Effector memory CD8-positive, alpha-beta T cell (primary cell): Measurements from ENCODE around the gene INSYN2B.
"Not testable (repeated sequence)": the region's sequence is repeated elsewhere in the genome, so short reads cannot be mapped to it uniquely, and the experiment has no call there.

Source experiments
- ATAC-seq: fragments of 150-1000 bp; cut with Tn5 transposase; replicated peaks from 2 replicates; pipeline ENCODE4 v1.10.0; 2021; ENCODE audit warnings: mild to moderate bottlenecking, moderate library complexity
- DNase-seq, 3 experiments: peaks; one replicate each; pipeline ENCODE4 v3.0.0; 2021
- H3K27ac Mint-ChIP-seq, 2 donors: one replicate each; pipeline ENCODE4 v1.8.0; 2022; ENCODE audit warnings: mild to moderate bottlenecking in 2 of 2, mixed read lengths in 2 of 2, moderate library complexity in 2 of 2
- H3K27me3 Mint-ChIP-seq, 2 donors: one replicate each; pipeline ENCODE4 v1.8.0; 2022; ENCODE audit warnings: mixed read lengths in 2 of 2
- H3K36me3 Mint-ChIP-seq: one replicate; pipeline ENCODE4 v1.8.0; 2022; ENCODE audit warnings: mild to moderate bottlenecking, moderate library complexity, mixed read lengths; ENCODE audit not compliant: insufficient read depth
- H3K4me1 Mint-ChIP-seq, 2 donors: one replicate each; pipeline ENCODE4 v1.8.0; 2022; ENCODE audit warnings: low read depth in 2 of 2, mixed read lengths in 2 of 2
- H3K4me3 Mint-ChIP-seq, 2 donors: one replicate each; pipeline ENCODE4 v1.8.0; 2022; ENCODE audit warnings: mild to moderate bottlenecking in 2 of 2, mixed read lengths in 2 of 2, moderate library complexity in 2 of 2
- H3K9me3 Mint-ChIP-seq, 2 donors: one replicate each; pipeline ENCODE4 v1.8.0; 2022; ENCODE audit warnings: mixed read lengths in 2 of 2

The INSYN2B gene

DNA sequence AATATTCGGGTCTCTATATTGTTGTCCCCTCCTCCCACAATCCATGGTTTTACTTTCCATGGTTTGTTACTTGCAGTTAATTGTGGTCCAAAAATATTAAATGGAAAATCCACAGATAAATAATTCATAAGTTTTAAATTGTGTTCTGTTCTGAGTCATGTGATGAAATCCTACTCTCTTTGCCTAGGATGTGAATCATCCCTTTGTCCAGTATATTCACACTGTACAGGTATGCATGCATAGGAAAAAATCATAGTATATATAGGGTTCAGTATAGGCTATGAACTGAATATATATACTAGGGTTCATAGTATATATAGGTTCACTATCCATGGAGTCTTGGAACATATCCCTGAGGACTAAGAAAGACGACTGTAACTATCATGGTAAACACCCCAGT lies 19.6 kb downstream of the INSYN2B start:
- DNase-seq = no peak
- no peaks in the 10 kb centered on the region for H3K9me3 Mint-ChIP-seq
- H3K36me3 Mint-ChIP-seq = no peaks in the 10 kb centered on the region
- peaks cover 7 to 23% of the 10 kb centered on the region in 2 donors for H3K4me1 Mint-ChIP-seq
- no peak overlapping the region for H3K4me3 Mint-ChIP-seq
- no peak for ATAC-seq
- H3K27ac Mint-ChIP-seq = no peak overlapping the region
- H3K27me3 Mint-ChIP-seq = no peaks in the 10 kb centered on the region

- H3K4me3 Mint-ChIP-seq = no peak overlapping the region
- H3K27ac Mint-ChIP-seq = peak overlapping the region in 1 of 2 donors; percentile 64
- H3K9me3 Mint-ChIP-seq = no peaks in the 10 kb centered on the region
- no peaks in the 10 kb centered on the region for H3K27me3 Mint-ChIP-seq
- no peak for DNase-seq
- H3K4me1 Mint-ChIP-seq = peaks cover 8 to 23% of the 10 kb centered on the region in 2 donors
- no peak for ATAC-seq
- H3K36me3 Mint-ChIP-seq = no peaks in the 10 kb centered on the region
Measured at GRCh38 chr5:169958278-169958677, 22.0 kb downstream of the INSYN2B start.

DNA sequence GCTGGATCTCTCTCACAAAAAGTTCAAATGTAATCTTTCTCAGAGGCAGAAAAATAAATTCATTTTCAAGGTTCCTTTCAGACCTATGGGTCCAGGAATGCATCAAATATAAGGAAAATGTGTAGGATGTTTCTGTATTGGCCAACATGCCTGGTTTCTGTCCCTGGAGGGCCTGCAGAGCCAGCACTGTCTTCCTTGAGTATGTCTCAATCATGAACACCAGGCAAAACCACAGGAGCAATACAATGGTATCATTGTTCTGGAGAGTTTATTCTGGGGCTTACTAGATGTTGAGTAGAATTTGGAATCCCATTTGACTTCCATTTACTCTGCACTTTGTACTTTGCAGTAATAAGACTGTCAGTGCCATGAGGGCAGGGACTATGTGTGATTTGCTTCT lies 23.5 kb downstream of the INSYN2B start:
- Mint-ChIP-seq H3K27me3 (no peaks in the 10 kb centered on the region), H3K9me3 (no peaks in the 10 kb centered on the region), H3K4me1 (peaks cover 11 to 20% of the 10 kb centered on the region in 2 donors), H3K4me3 (no peak overlapping the region), H3K27ac (peak overlapping the region in 1 of 2 donors; percentile 17), H3K36me3 (no peaks in the 10 kb centered on the region)
- ATAC-seq = no peak
- DNase-seq = no peak

DNA sequence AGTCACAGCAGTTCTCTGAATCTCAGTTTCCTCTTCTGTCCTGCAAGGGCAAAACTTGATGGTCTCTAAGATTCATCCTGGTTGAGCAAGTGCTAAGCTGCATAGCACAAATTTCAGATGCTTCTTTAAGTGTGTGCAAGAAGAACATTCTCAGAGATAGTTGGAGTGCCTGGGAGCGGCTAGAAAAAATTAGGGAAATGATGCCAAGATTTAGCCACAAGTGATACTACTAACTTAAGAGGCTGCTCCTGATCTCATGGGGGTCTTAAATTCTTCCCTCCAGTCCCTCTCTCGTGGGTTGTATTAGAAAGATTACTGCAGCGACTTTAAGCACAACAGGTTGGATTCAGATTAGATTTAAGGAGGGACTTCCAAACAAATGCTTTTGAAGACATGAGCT lies 24.2 kb downstream of the INSYN2B start:
- peaks cover 13 to 23% of the 10 kb centered on the region in 2 donors for H3K4me1 Mint-ChIP-seq
- H3K27ac Mint-ChIP-seq = peak overlapping the region in 1 of 2 donors; percentile 17
- H3K36me3 Mint-ChIP-seq = no peaks in the 10 kb centered on the region
- ATAC-seq (no peak), DNase-seq (no peak)
- no peak overlapping the region for H3K4me3 Mint-ChIP-seq
- H3K27me3 Mint-ChIP-seq = no peaks in the 10 kb centered on the region
- no peaks in the 10 kb centered on the region for H3K9me3 Mint-ChIP-seq

GRCh38 chr5:169954786-169955185 lies 25.5 kb downstream of the INSYN2B start:
- Mint-ChIP-seq H3K36me3 (no peaks in the 10 kb centered on the region), H3K27ac (peak overlapping the region; percentile 6 to 19), H3K27me3 (no peaks in the 10 kb centered on the region), H3K4me1 (peaks cover 15 to 21% of the 10 kb centered on the region in 2 donors), H3K4me3 (no peak overlapping the region), H3K9me3 (no peaks in the 10 kb centered on the region)
- no peak for ATAC-seq
- DNase-seq = no peak

DNA sequence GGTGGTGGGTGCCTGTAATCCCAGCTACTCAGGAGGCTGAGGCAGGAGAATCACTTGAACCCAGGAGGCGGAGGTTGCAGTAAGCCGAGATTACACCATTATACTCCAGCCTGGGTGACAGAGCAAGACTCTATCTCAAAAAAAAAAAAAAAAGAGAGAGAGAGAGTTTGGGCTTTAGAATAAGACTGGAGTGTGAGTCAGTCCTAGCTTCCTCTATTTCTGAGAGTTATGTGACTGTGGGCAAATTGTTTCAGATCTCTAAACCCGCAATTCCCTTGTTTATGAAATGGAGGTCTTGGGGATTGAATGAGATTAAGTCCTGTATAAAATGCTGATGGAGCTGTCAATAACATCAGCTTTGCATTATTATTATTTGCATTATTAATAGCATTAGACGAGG lies 27.1 kb downstream of the INSYN2B start:
- not testable (repeated sequence) for H3K27me3 Mint-ChIP-seq, H3K36me3 Mint-ChIP-seq, H3K4me3 Mint-ChIP-seq, H3K9me3 Mint-ChIP-seq, DNase-seq, H3K27ac Mint-ChIP-seq, ATAC-seq
- H3K4me1 Mint-ChIP-seq = peaks cover 16 to 18% of the 10 kb centered on the region in 2 donors

GRCh38 chr5:169950333-169950732 lies 30.0 kb downstream of the INSYN2B start:
- H3K4me3 Mint-ChIP-seq = no peak overlapping the region
- H3K36me3 Mint-ChIP-seq = peaks cover 4% of the 10 kb centered on the region
- no peaks in the 10 kb centered on the region for H3K27me3 Mint-ChIP-seq
- no peaks in the 10 kb centered on the region for H3K9me3 Mint-ChIP-seq
- no peak overlapping the region for H3K27ac Mint-ChIP-seq
- DNase-seq (no peak), ATAC-seq (no peak)
- H3K4me1 Mint-ChIP-seq = peaks cover 21 to 29% of the 10 kb centered on the region in 2 donors

- DNase-seq (no peak), ATAC-seq (no peak)
- Mint-ChIP-seq H3K27me3 (no peaks in the 10 kb centered on the region), H3K27ac (peak overlapping the region in 1 of 2 donors; percentile 6), H3K9me3 (no peaks in the 10 kb centered on the region), H3K36me3 (peaks cover 4% of the 10 kb centered on the region), H3K4me3 (no peak overlapping the region), H3K4me1 (peaks cover 16 to 31% of the 10 kb centered on the region in 2 donors)
Measured at GRCh38 chr5:169946743-169947295, 33.5 kb downstream of the INSYN2B start.

DNA sequence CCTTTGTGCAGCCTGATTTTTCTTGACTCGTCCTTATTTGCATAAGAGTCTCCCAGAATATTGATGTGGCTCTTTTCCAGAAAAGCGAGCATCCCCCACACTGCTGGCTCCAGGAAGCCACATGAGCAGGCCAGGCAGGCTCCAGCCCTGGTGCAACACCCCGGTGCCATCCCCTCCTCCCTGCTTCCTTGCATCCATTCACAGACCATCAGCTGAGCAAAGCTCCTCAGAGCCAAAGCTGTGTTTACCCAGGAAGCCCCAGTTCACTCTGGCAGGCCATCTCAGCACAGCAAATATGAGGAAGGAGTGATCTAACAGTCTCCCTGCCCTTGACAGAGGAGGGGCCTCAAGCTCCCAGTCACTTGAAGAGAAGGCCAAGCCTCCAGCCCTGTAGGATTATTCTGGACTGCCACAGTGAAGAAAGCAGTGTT lies 34.4 kb downstream of the INSYN2B start:
- peaks cover 4% of the 10 kb centered on the region for H3K36me3 Mint-ChIP-seq
- ATAC-seq = no peak
- H3K27me3 Mint-ChIP-seq = no peaks in the 10 kb centered on the region

GRCh38 chr5:169944922-169945680 lies 35.2 kb downstream of the INSYN2B start:
- no peak for ATAC-seq
- H3K27ac Mint-ChIP-seq = peak overlapping the region in 1 of 2 donors; percentile 56
- H3K9me3 Mint-ChIP-seq = no peaks in the 10 kb centered on the region
- H3K4me3 Mint-ChIP-seq = no peak overlapping the region
- H3K4me1 Mint-ChIP-seq = peaks cover 16 to 32% of the 10 kb centered on the region in 2 donors
- peaks cover 4% of the 10 kb centered on the region for H3K36me3 Mint-ChIP-seq
- H3K27me3 Mint-ChIP-seq = no peaks in the 10 kb centered on the region
- no peak for DNase-seq

More for the DNA sequence above, 34.4 kb downstream of the INSYN2B start:
- DNase-seq = no peak
- Mint-ChIP-seq H3K9me3 (no peaks in the 10 kb centered on the region), H3K4me1 (peaks cover 16 to 32% of the 10 kb centered on the region in 2 donors), H3K4me3 (no peak overlapping the region), H3K27ac (peak overlapping the region in 1 of 2 donors; percentile 6)

- ATAC-seq (no peak), DNase-seq (no peak)
- H3K4me1 Mint-ChIP-seq = peaks cover 11 to 32% of the 10 kb centered on the region in 2 donors
- no peaks in the 10 kb centered on the region for H3K27me3 Mint-ChIP-seq
- no peaks in the 10 kb centered on the region for H3K9me3 Mint-ChIP-seq
- H3K36me3 Mint-ChIP-seq = peaks cover 4% of the 10 kb centered on the region
- H3K27ac Mint-ChIP-seq = peak overlapping the region; percentile 56 to 68
- no peak overlapping the region for H3K4me3 Mint-ChIP-seq
Measured at GRCh38 chr5:169944115-169944514, 36.2 kb downstream of the INSYN2B start.

GRCh38 chr5:169943026-169943425 lies 37.3 kb downstream of the INSYN2B start:
- DNase-seq = no peak
- H3K27me3 Mint-ChIP-seq = no peaks in the 10 kb centered on the region
- H3K27ac Mint-ChIP-seq = no peak overlapping the region
- no peaks in the 10 kb centered on the region for H3K9me3 Mint-ChIP-seq
- H3K36me3 Mint-ChIP-seq = no peaks in the 10 kb centered on the region
- no peak for ATAC-seq
- H3K4me3 Mint-ChIP-seq = no peak overlapping the region
- peaks cover 10 to 36% of the 10 kb centered on the region in 2 donors for H3K4me1 Mint-ChIP-seq

- ATAC-seq (no peak), DNase-seq (no peak)
- no peaks in the 10 kb centered on the region for H3K36me3 Mint-ChIP-seq
- peaks cover 10 to 36% of the 10 kb centered on the region in 2 donors for H3K4me1 Mint-ChIP-seq
- no peaks in the 10 kb centered on the region for H3K27me3 Mint-ChIP-seq
- H3K9me3 Mint-ChIP-seq = no peaks in the 10 kb centered on the region
- peak overlapping the region in 1 of 2 donors; percentile 68 for H3K27ac Mint-ChIP-seq
- no peak overlapping the region for H3K4me3 Mint-ChIP-seq
Measured at GRCh38 chr5:169942181-169942580, 38.1 kb downstream of the INSYN2B start.

DNA sequence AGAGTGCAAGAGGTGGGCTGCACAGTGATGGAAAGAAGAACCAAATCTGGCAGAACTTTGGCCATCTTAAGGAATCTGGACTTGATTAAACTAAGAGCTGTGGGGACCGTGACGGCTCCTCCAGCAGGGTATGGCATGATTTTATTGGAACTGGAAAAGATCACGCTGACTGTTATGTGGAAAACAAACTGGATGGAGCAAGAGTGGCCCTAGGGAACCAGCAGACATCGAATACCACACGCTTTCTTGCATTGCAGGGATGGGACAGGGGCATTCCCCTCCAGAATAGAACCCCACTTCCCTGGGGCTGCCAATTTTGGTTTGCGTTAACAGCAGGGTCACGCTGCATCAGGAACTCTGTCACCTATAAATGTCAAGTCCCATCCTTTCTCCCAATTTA lies 38.8 kb downstream of the INSYN2B start:
- peak overlapping the region; percentile 23 to 68 for H3K27ac Mint-ChIP-seq
- H3K27me3 Mint-ChIP-seq = no peaks in the 10 kb centered on the region
- H3K36me3 Mint-ChIP-seq = no peaks in the 10 kb centered on the region
- H3K9me3 Mint-ChIP-seq = no peaks in the 10 kb centered on the region
- no peak overlapping the region for H3K4me3 Mint-ChIP-seq
- DNase-seq = no peak
- ATAC-seq = no peak
- H3K4me1 Mint-ChIP-seq = peaks cover 10 to 36% of the 10 kb centered on the region in 2 donors
